ENCODE measurements around the gene HMOX2.

GRCh38 chr16:4461250-4462085 is 14.7 kb upstream of the HMOX2 start:
- no peak for TF ChIP-seq REST (IDR thresholded peaks at IDR 0.05; ENCODE audit: low read depth)
- TF ChIP-seq CEBPB (IDR thresholded peaks at IDR 0.05), result no peak
- no peak for TF ChIP-seq TCF12 (IDR thresholded peaks at IDR 0.05; ENCODE audit: low read depth)

All from Ishikawa (cell line).